HEK293T (cell line): ENCODE data around the gene UBE2G1.
A peak's percentile ranks its signal among the peaks of the same experiment; 100 is the strongest.

Experiments
- CTCF ChIA-PET: fragments of 350-600 bp; formaldehyde crosslinking; extraction: SDS; loops from one replicate; lab custom pipeline; 2021; ENCODE audit warnings: antibody characterized with exemption, inconsistent platforms; lab: Yijun Ruan, JAX
- POLR2A ChIA-PET: fragments of 350-600 bp; formaldehyde crosslinking; extraction: SDS; loops from one replicate; lab custom pipeline; 2020; ENCODE audit warnings: antibody characterized with exemption, inconsistent platforms; lab: Yijun Ruan, JAX
- DNase-seq: peaks from one replicate; pipeline ENCODE4 v3.0.0; 2012; ENCODE audit warnings: mixed read lengths; ENCODE audit errors: extremely low spot score
- ARNT ChIP-seq: fragments of 450-650 bp; IDR thresholded peaks from 2 replicates; pipeline ENCODE4 v1.6.1; 2017; ENCODE audit warnings: mild to moderate bottlenecking
- BHLHE40 ChIP-seq: fragments of 450-650 bp; IDR thresholded peaks from 2 replicates; pipeline ENCODE4 v1.6.1; 2016; ENCODE audit warnings: mild to moderate bottlenecking, moderate library complexity, borderline replicate concordance
- CTBP1 ChIP-seq: fragments of 450-650 bp; IDR thresholded peaks from 2 replicates; pipeline ENCODE4 v1.6.1; 2016; ENCODE audit warnings: borderline replicate concordance
- ELF4 ChIP-seq: fragments of 450-650 bp; IDR thresholded peaks from 2 replicates; pipeline ENCODE4 v1.6.1; 2017; ENCODE audit warnings: antibody characterized with exemption
- FOXA1 ChIP-seq: fragments of 450-650 bp; IDR thresholded peaks from 2 replicates; pipeline ENCODE4 v1.6.1; 2016; ENCODE audit warnings: mild to moderate bottlenecking
- FOXK2 ChIP-seq: fragments of 450-650 bp; IDR thresholded peaks from 2 replicates; pipeline ENCODE4 v1.6.1; 2016; ENCODE audit warnings: mild to moderate bottlenecking
- FOXM1 ChIP-seq: fragments of 450-650 bp; IDR thresholded peaks from 2 replicates; pipeline ENCODE4 v1.6.1; 2017; ENCODE audit warnings: mild to moderate bottlenecking, borderline replicate concordance
- HDGF ChIP-seq: fragments of 450-650 bp; IDR thresholded peaks from 2 replicates; pipeline ENCODE4 v1.6.1; 2017; ENCODE audit warnings: antibody characterized with exemption, borderline replicate concordance
- L3MBTL2 ChIP-seq: fragments of 450-650 bp; conservative IDR thresholded peaks from 2 replicates; pipeline ENCODE4 v1.6.1; 2016; ENCODE audit warnings: mild to moderate bottlenecking
- LEF1 ChIP-seq: fragments of 450-650 bp; IDR thresholded peaks from 2 replicates; pipeline ENCODE4 v1.6.1; 2017; ENCODE audit warnings: mild to moderate bottlenecking, borderline replicate concordance
- NFRKB ChIP-seq: fragments of 450-650 bp; IDR thresholded peaks from 2 replicates; pipeline ENCODE4 v1.6.1; 2016; ENCODE audit warnings: mild to moderate bottlenecking, moderate library complexity
- PKNOX1 ChIP-seq: fragments of 450-650 bp; IDR thresholded peaks from 2 replicates; pipeline ENCODE4 v1.6.1; 2016
- SP1 ChIP-seq: fragments of 450-650 bp; IDR thresholded peaks from 2 replicates; pipeline ENCODE4 v1.6.1; 2017
- SUZ12 ChIP-seq: fragments of 450-650 bp; IDR thresholded peaks from 2 replicates; pipeline ENCODE4 v1.6.1; 2016; ENCODE audit warnings: mild to moderate bottlenecking
- TARDBP ChIP-seq: fragments of 450-650 bp; IDR thresholded peaks from 2 replicates; pipeline ENCODE4 v1.6.1; 2016
- ZNF384 ChIP-seq: fragments of 450-650 bp; IDR thresholded peaks from 2 replicates; pipeline ENCODE4 v1.6.1; 2016

Gene UBE2G1

DNA sequence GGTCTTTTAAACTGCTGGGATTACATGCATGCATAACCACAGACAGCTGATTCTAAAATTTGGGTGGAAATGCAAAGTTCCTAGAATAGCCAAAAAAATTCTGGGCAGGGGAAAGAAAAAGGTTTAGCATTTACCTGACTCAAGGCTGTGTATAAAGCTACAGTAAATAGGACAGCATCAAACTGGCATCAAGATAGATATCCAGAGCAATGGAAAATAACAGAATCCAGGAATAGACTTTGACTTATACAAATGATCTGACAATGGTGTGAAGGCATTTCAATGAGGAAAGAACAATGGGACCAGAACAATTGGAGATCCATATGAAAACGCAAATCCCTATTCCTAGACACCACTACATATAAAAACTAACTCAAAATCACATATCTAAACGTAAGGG lies 115.6 kb downstream of the UBE2G1 start:
- no peak for DNase-seq
- no peak for TF ChIP-seq LEF1
- ChIA-PET POLR2A (interaction anchor here (1.8 kb wide), 1 partner anchor 12 kb away, joined by 4 read pairs; the partner anchor contains the start of gene ANKFY1), CTCF (interaction anchor here (1.6 to 3.3 kb wide), 3 partner anchors 10 to 35 kb away, joined by 4 to 11 read pairs (median 9); no protein-coding TSS in a partner anchor)

GRCh38 chr17:4249452-4250029 lies 116.9 kb downstream of the UBE2G1 start:
- peak; percentile 62 for DNase-seq
- ChIA-PET POLR2A (interaction anchor here (0.6 to 1.8 kb wide), 2 partner anchors 14 to 290 kb away, joined by 3 to 4 read pairs; partner anchors contain the start of gene ANKFY1), CTCF (interaction anchor here (0.6 to 3.3 kb wide), 9 partner anchors 9 to 53 kb away, joined by 3 to 11 read pairs (median 4); no protein-coding TSS in a partner anchor)
- TF ChIP-seq LEF1 = no peak
- TF ChIP-seq FOXK2 = no peak
- TF ChIP-seq L3MBTL2 = no peak
- TF ChIP-seq TARDBP = no peak
- TF ChIP-seq ZNF384 = no peak

DNA sequence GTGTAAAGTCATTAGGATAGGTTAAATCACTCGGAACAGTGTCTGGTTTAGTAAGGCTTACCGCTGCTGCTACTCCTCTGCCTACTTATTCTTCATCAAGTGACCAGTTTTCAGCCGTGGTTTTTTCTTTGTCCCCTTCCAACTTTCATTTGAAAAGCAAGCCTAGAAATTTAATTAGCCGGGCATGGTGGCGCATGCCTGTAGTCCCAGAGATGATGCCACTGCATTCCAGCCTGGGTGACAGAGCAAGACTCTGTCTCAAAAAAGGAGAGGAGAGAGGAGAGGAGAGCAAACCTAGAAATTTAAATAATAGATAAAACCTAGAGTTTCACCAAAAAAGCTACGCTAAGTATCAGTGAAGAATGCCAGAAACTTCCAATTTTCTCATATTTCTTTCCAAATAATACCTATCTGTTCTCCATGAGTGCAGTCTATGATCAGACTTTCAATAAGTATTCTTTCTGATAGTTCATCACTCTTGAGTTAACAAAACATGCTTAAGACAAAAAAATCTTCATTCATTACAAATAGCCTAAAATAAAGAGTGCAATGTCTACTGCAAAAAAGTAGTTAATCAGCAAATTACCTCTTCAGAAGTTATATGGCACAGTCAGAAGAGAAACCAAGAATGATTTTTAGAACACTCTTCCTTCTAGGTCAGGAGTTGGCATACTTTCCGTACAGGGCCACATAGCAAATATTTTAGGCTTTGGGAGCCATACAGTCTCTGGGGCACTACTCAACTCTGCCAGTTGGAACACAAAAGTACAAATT lies 117.8 kb downstream of the UBE2G1 start:
- POLR2A ChIA-PET = no interaction called here
- CTCF ChIA-PET = interaction anchor here (0.6 to 2.7 kb wide), 5 partner anchors 8 to 48 kb away, joined by 3 to 11 read pairs (median 8); no protein-coding TSS in a partner anchor
- DNase-seq = no peak
- TF ChIP-seq BHLHE40 (no peak), NFRKB (no peak), PKNOX1 (no peak), HDGF (no peak)

- CTCF ChIA-PET = interaction anchor here (2.7 kb wide), 1 partner anchor 13 kb away, joined by 9 read pairs; no protein-coding TSS in a partner anchor
Measured at GRCh38 chr17:4247971-4248388, 118.5 kb downstream of the UBE2G1 start.

DNA sequence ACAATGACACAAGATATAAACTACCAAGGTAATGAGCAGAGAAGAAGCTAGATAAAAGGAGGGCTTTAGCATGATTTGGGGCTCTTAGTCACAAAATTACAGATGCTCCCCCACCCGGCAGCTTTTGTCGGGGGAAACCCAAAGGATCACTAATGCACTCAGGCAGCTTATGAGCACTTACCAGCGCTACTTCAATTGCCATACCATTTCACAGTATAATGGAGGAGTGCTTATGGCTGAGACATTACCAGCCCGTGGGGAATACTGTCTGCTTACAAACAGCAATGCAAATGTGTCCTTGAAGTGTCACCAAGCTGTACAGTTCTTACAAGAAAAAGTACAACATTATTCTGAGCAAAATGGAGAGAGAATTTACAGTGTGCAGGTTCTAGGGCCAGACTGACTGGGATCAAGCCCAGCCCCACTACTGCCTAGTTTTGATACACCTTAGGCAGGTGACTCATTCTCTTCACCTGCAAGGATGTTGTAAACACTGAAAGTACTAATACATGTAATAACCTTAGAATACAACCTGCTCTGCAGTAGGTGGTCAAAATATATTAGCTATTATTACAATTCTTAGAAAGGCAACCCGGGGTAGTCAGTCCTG lies 119.0 kb downstream of the UBE2G1 start:
- ChIA-PET POLR2A (interaction anchor here (1.7 kb wide), 1 partner anchor 13 kb away, joined by 4 read pairs; no protein-coding TSS in a partner anchor), CTCF (no interaction called here)
- no peak for DNase-seq
- TF ChIP-seq FOXM1 (no peak), FOXK2 (no peak), ELF4 (no peak), ZNF384 (no peak), TARDBP (no peak), SP1 (no peak), HDGF (no peak), CTBP1 (no peak), LEF1 (no peak), ARNT (no peak), BHLHE40 (no peak), L3MBTL2 (no peak), SUZ12 (no peak), PKNOX1 (no peak)

More at GRCh38 chr17:4247971-4248388, 118.5 kb downstream of the UBE2G1 start:
- no peak for TF ChIP-seq FOXA1
- TF ChIP-seq ARNT = no peak
- no peak for TF ChIP-seq TARDBP
- no peak for TF ChIP-seq BHLHE40
- TF ChIP-seq L3MBTL2 = no peak
- TF ChIP-seq PKNOX1 = no peak
- no peak for TF ChIP-seq SP1
- TF ChIP-seq LEF1 = no peak
- no peak for TF ChIP-seq NFRKB
- TF ChIP-seq ZNF384 = no peak
- no peak for TF ChIP-seq FOXK2
- TF ChIP-seq FOXM1 = no peak
- TF ChIP-seq SUZ12 = no peak
- no peak for TF ChIP-seq CTBP1
- TF ChIP-seq ELF4 = no peak
- no peak for TF ChIP-seq HDGF
- POLR2A ChIA-PET = interaction anchor here (1.7 kb wide), 1 partner anchor 13 kb away, joined by 4 read pairs; no protein-coding TSS in a partner anchor
- no peak for DNase-seq

DNA sequence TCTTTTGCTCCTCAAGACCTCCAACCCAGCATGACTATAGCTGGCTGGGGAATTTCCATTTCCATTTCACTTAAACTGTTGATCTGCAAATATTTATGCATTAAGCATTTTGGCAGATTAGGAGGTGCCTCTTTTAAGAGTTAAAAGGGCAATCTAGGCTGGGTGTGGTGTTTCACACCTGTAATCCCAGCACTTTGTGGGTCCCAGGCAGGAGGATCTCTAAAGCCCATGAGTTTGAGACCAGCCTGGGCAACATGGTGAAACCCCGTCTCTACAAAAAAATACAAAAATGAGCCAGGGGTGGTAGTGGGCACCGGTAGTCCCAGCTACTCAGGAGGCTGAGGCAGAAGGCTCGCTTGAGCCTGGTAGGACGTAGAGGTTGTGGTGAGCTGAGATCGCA lies 119.8 kb downstream of the UBE2G1 start:
- ChIA-PET POLR2A (interaction anchor here (1.7 kb wide), 1 partner anchor 12 kb away, joined by 4 read pairs; no protein-coding TSS in a partner anchor), CTCF (no interaction called here)
- no peak for DNase-seq
- TF ChIP-seq PKNOX1 = no peak
- TF ChIP-seq ARNT = no peak
- no peak for TF ChIP-seq FOXK2
- TF ChIP-seq LEF1 = no peak
- TF ChIP-seq TARDBP = no peak
- no peak for TF ChIP-seq BHLHE40
